Natural killer cell (primary cell): Measurements from ENCODE around the gene COX4I1. TPM values are rescaled to one million over a fixed set of nuclear protein-coding genes. Genes with fewer than 3 reads are reported as not detected.
"Not testable (repeated sequence)": the region's sequence is repeated elsewhere in the genome, so short reads cannot be mapped to it uniquely, and the experiment has no call there.

Experiments used
- ATAC-seq, 3 donors: fragments of 150-1000 bp in 2 of 3; fragments of 200-7000 bp in 1 of 3; cut with Tn5 transposase; 1 replicate in 1 of 3; 2 replicates in 2 of 3; pipeline ENCODE4 v1.10.0; 2021; ENCODE audit warnings: mild to moderate bottlenecking in 2 of 3, moderate library complexity in 2 of 3
- DNase-seq, 2 donors: peaks; one replicate each; pipeline versions ENCODE4 v3.0.0 to v3.0.0-alpha.2; 2013 to 2021; ENCODE audit warnings: mixed read lengths in 1 of 2
- H3K27ac ChIP-seq: one replicate; pipeline ENCODE4 v1.5.1; 2013; ENCODE audit warnings: mild to moderate bottlenecking, low read length
- H3K27me3 ChIP-seq: one replicate; pipeline ENCODE4 v1.6.1; 2013; ENCODE audit warnings: low read length; ENCODE audit not compliant: control insufficient read depth, insufficient read depth
- H3K36me3 ChIP-seq: one replicate; pipeline ENCODE4 v1.6.1; 2013; ENCODE audit warnings: low read length; ENCODE audit not compliant: control insufficient read depth, insufficient read depth
- H3K4me1 ChIP-seq: one replicate; pipeline ENCODE4 v1.6.1; 2013; ENCODE audit warnings: low read length; ENCODE audit not compliant: control insufficient read depth, insufficient read depth
- H3K4me3 ChIP-seq: one replicate; pipeline ENCODE4 v1.5.1; 2013; ENCODE audit warnings: low read length
- H3K9me3 ChIP-seq: one replicate; pipeline ENCODE4 v1.6.1; 2013; ENCODE audit warnings: low read length; ENCODE audit not compliant: control insufficient read depth, insufficient read depth
- H3K27ac Mint-ChIP-seq, 2 donors: one replicate each; pipeline ENCODE4 v1.8.0; 2022; ENCODE audit warnings: mild to moderate bottlenecking in 2 of 2, mixed read lengths in 2 of 2, moderate library complexity in 1 of 2
- H3K27me3 Mint-ChIP-seq, 2 donors: one replicate each; pipeline ENCODE4 v1.8.0; 2022; ENCODE audit warnings: low read depth in 2 of 2, mixed read lengths in 2 of 2
- H3K36me3 Mint-ChIP-seq: one replicate; pipeline ENCODE4 v1.8.0; 2022; ENCODE audit warnings: mixed read lengths
- H3K4me1 Mint-ChIP-seq, 2 donors: one replicate each; pipeline ENCODE4 v1.8.0; 2022; ENCODE audit warnings: mixed read lengths in 2 of 2
- H3K4me3 Mint-ChIP-seq: one replicate; pipeline ENCODE4 v1.8.0; 2022; ENCODE audit warnings: mild to moderate bottlenecking, moderate library complexity, mixed read lengths
- H3K9me3 Mint-ChIP-seq, 2 donors: one replicate each; pipeline ENCODE4 v1.8.0; 2022; ENCODE audit warnings: mixed read lengths in 2 of 2
- CTCF ChIP-seq: fragments of 200-600 bp; IDR thresholded peaks from one replicate; pipeline ENCODE4 v1.8.0; 2022; ENCODE audit warnings: antibody characterized with exemption
- WGBS: methylation state at CpG from one replicate; pipeline ENCODE4 v1.1.7; 2013; ENCODE audit warnings: missing lambda C conversion rate; ENCODE audit not compliant: insufficient coverage; 5-methylcytosine and 5-hydroxymethylcytosine counted together
- intact Hi-C: fragments of 100-400 bp; cut with micrococcal nuclease; formaldehyde crosslinking; loops from one replicate; pipeline ENCODE4 v1.14.2; 2022
- total RNA-seq, 4 donors: library from RNA; stranded (reverse); fragments of 120-200 nt in 1 of 4; gene quantifications; one replicate each; pipeline versions ENCODE4 v1.2.3 to v1.2.4, GENCODE V29; 2013 to 2022

Gene COX4I1
- total RNA-seq, 3 donors from 2014 or later (not counting 1 experiment from before 2014, with no cell fraction given), result 338 to 422 (median 410) TPM

- H3K9me3 Mint-ChIP-seq, H3K27ac Mint-ChIP-seq, H3K27ac ChIP-seq, H3K27me3 ChIP-seq, DNase-seq, intact Hi-C loops, H3K4me3 ChIP-seq, H3K4me1 Mint-ChIP-seq, ATAC-seq, H3K4me1 ChIP-seq, H3K36me3 Mint-ChIP-seq, H3K4me3 Mint-ChIP-seq, H3K9me3 ChIP-seq: not testable (repeated sequence)
- H3K27me3 Mint-ChIP-seq, result peaks cover 15 to 20% of the 10 kb centered on the region in 2 donors
- H3K36me3 ChIP-seq, result peaks cover 28% of the 10 kb centered on the region
- 100% methylated on average over 1 of the region's 27 CpGs for WGBS
Measured at GRCh38 chr16:85808104-85808503, 8.6 kb downstream of the COX4I1 start.

- peaks cover 18 to 26% of the 10 kb centered on the region in 2 donors for H3K27me3 Mint-ChIP-seq
- Histone ChIP-seq H3K36me3 (peaks cover 25% of the 10 kb centered on the region), H3K4me1 (no peaks in the 10 kb centered on the region), H3K9me3 (no peaks in the 10 kb centered on the region), H3K4me3 (no peak overlapping the region), H3K27ac (no peak overlapping the region), H3K27me3 (no peaks in the 10 kb centered on the region)
- no peak overlapping the region for H3K27ac Mint-ChIP-seq
- DNase-seq (no peak), ATAC-seq (no peak)
- peaks cover under 1% of the 10 kb centered on the region in 2 donors for H3K4me1 Mint-ChIP-seq
- no peak overlapping the region for H3K4me3 Mint-ChIP-seq
- intact Hi-C loops, result no loop called here
- peaks cover 6% of the 10 kb centered on the region for H3K36me3 Mint-ChIP-seq
- WGBS, result 91% methylated on average over 7 of the region's 7 CpGs
- no peak for TF ChIP-seq CTCF
- no peaks in the 10 kb centered on the region for H3K9me3 Mint-ChIP-seq
Measured at GRCh38 chr16:85808926-85809325, 9.4 kb downstream of the COX4I1 start.

DNA sequence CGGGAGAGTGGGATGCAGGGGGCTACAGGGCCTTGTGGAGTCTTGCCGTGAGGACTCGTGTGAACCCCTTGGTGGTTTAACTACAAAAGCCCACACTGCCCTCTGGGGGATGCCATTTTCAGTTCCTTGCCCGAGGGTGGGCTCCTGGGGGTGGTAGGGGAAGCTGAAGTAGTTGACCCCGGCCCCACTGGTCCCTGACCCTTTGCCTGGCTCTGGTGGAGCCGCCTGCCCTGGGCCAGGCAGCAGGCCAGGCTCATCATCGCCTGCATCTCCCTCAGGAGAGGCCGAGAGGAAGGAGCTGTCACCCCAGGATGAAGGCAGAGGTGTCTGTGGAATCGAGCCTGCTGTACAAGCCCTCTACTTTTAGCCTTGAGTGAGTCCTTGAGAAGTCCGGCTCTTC, 10.2 kb downstream of the COX4I1 start:
- WGBS, result 76% methylated on average over 10 of the region's 10 CpGs
- H3K9me3 ChIP-seq, result no peaks in the 10 kb centered on the region
- ATAC-seq (no peak), DNase-seq (no peak)
- no peak for TF ChIP-seq CTCF
- H3K27ac ChIP-seq, result no peak overlapping the region
- no peaks in the 10 kb centered on the region for H3K9me3 Mint-ChIP-seq
- no peak overlapping the region for H3K4me3 ChIP-seq
- peaks cover 6% of the 10 kb centered on the region for H3K36me3 Mint-ChIP-seq
- no peaks in the 10 kb centered on the region for H3K27me3 ChIP-seq
- H3K36me3 ChIP-seq, result peaks cover 21% of the 10 kb centered on the region
- H3K4me1 Mint-ChIP-seq, result no peaks in the 10 kb centered on the region
- no peak overlapping the region for H3K27ac Mint-ChIP-seq
- no peaks in the 10 kb centered on the region for H3K4me1 ChIP-seq
- H3K4me3 Mint-ChIP-seq, result no peak overlapping the region
- intact Hi-C loops, result no loop called here
- H3K27me3 Mint-ChIP-seq, result peaks cover 18 to 26% of the 10 kb centered on the region in 2 donors

- H3K36me3 Mint-ChIP-seq, result peaks cover 6% of the 10 kb centered on the region
- no peak for DNase-seq
- peaks cover 18 to 26% of the 10 kb centered on the region in 2 donors for H3K27me3 Mint-ChIP-seq
- Histone ChIP-seq H3K9me3 (no peaks in the 10 kb centered on the region), H3K27ac (no peak overlapping the region), H3K27me3 (no peaks in the 10 kb centered on the region), H3K36me3 (peaks cover 15% of the 10 kb centered on the region), H3K4me3 (no peak overlapping the region), H3K4me1 (no peaks in the 10 kb centered on the region)
- TF ChIP-seq CTCF, result no peak
- H3K4me3 Mint-ChIP-seq, result no peak overlapping the region
- no peak overlapping the region for H3K27ac Mint-ChIP-seq
- intact Hi-C loops, result no loop called here
- 91% methylated on average over 13 of the region's 13 CpGs for WGBS
- H3K4me1 Mint-ChIP-seq, result no peaks in the 10 kb centered on the region
- no peaks in the 10 kb centered on the region for H3K9me3 Mint-ChIP-seq
- ATAC-seq, result no peak
Measured at GRCh38 chr16:85810097-85810741, 10.7 kb downstream of the COX4I1 start.
